Stimulated activated naive CD8-positive, alpha-beta T cell treated with anti-CD3 and anti-CD28 coated beads, Interleukin-15, Interleukin-2, amounts not matched to agents 100 ng/mL and 50 ng/mL, for 24 hours (primary cell): ENCODE results near the gene KRTAP5-3.

Experiments used
- H3K27ac Mint-ChIP-seq: one replicate; pipeline ENCODE4 v1.8.0; 2021; ENCODE audit warnings: mild to moderate bottlenecking, mixed read lengths
- H3K27me3 Mint-ChIP-seq: one replicate; pipeline ENCODE4 v1.8.0; 2021; ENCODE audit warnings: mixed read lengths
- H3K36me3 Mint-ChIP-seq: one replicate; pipeline ENCODE4 v1.8.0; 2021; ENCODE audit warnings: low read depth, mixed read lengths
- H3K4me1 Mint-ChIP-seq: one replicate; pipeline ENCODE4 v1.8.0; 2021; ENCODE audit warnings: low read depth, mixed read lengths
- H3K4me3 Mint-ChIP-seq: one replicate; pipeline ENCODE4 v1.8.0; 2021; ENCODE audit warnings: mild to moderate bottlenecking, mixed read lengths
- H3K9me3 Mint-ChIP-seq: one replicate; pipeline ENCODE4 v1.8.0; 2021; ENCODE audit warnings: mixed read lengths

The KRTAP5-3 gene

DNA sequence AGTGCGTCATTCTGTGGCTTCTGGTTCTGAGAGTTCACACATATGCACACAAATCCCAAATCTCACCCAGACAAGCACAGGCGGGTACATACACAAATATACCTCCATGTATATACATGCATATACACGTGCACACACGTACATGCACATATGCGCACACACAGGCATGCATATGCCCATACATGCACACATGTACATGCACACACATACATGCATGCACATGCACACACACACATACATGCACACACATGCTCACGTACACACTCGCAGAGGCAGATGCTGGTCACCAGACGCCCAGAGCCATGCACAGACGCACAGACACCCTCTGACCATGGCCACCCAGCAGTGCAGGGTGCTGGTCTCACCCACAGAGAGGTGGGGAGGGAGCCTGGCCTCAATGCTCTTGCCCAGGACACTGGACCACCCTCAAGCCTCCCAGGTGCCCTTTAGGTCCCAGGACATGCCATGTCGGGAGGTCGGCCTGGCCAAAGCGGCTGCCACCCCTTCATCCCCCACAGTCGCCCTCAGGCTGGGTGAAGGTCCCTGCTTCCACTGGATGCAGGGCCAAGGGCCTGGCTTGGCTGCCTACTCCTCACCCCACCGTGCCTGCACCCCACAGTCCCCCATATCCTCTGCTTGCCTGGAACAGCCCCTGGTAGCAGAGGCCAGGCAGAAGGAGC lies 45.7 kb downstream of the KRTAP5-3 start:
- no peaks in the 10 kb centered on the region for H3K9me3 Mint-ChIP-seq
- no peak overlapping the region for H3K27ac Mint-ChIP-seq
- H3K4me1 Mint-ChIP-seq, result no peaks in the 10 kb centered on the region
- no peak overlapping the region for H3K4me3 Mint-ChIP-seq
- no peaks in the 10 kb centered on the region for H3K27me3 Mint-ChIP-seq
- no peaks in the 10 kb centered on the region for H3K36me3 Mint-ChIP-seq

DNA sequence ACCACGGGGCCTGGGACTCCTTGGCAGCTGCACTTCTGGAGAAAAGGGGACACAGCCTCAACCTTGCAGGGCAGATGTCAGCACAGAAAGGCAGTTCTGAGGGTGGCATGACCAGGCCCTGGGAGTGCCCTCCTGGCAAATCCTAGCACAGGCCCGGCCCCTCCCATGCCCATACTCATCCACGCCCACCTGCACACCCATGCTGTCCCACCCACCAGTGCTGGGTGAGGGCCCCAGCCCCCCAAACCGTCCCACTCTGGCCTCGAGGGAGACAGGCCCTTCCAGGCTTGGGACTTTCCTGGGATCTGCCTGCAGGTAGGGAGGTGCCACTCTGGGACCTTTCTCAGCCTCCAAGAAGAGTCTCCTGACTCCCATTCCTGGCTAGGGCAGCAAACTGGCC lies 46.3 kb downstream of the KRTAP5-3 start:
- no peak overlapping the region for H3K27ac Mint-ChIP-seq
- H3K36me3 Mint-ChIP-seq, result no peaks in the 10 kb centered on the region
- no peak overlapping the region for H3K4me3 Mint-ChIP-seq
- no peaks in the 10 kb centered on the region for H3K27me3 Mint-ChIP-seq
- no peaks in the 10 kb centered on the region for H3K4me1 Mint-ChIP-seq
- H3K9me3 Mint-ChIP-seq, result no peaks in the 10 kb centered on the region

DNA sequence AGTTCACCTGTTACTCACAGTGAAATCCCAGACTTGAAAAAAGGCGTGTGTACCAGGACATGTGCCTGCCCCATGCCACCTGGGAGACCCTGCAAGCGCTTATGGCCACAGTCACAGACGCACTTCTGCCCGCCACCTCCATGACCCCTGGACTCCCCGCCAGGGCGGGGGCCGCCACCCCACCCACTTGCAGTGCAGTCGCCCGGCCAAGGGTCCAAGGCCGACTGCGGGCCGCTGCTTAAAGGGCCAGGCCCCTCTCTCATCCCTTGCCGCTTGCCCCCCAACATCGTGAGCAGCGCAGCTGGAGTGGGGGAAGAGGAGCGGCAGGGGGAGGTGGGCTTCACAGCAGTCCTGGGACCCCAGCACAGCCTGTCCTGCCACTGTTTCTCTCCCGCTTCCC lies 47.0 kb downstream of the KRTAP5-3 start:
- Mint-ChIP-seq H3K27me3 (no peaks in the 10 kb centered on the region), H3K36me3 (no peaks in the 10 kb centered on the region), H3K27ac (no peak overlapping the region), H3K4me3 (no peak overlapping the region), H3K4me1 (no peaks in the 10 kb centered on the region), H3K9me3 (no peaks in the 10 kb centered on the region)

DNA sequence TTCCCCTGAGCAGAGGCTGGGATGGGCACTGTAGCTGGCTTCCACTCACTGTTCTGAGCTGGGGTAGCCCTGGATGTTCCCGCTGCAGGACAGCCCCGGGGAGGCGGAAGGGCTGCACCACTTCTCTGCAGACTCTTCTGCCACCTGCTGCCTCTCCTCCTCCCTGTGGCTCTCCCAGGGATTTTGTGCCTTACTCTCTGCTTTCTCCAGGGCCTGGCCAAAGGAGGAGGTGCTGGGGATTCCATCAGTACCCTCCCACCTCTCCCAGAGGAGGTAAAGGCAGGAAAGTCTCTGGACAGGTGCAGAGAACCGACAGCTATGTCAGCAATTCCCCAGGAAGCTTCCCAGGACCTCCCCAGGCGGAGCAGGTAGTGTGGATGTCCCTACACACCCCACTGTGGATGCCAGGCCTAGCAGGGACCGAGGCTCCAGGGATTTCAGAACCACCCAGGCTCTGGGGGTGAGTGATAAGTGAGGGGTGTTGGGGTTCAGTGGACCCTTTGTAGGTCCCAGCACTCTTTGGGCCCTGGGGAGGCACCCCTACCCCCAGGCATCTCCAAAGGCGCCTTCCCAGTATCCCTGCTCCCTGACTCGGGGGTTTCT lies 47.5 kb downstream of the KRTAP5-3 start:
- H3K4me1 Mint-ChIP-seq, result no peaks in the 10 kb centered on the region
- H3K27me3 Mint-ChIP-seq, result no peaks in the 10 kb centered on the region
- H3K9me3 Mint-ChIP-seq, result no peaks in the 10 kb centered on the region
- no peaks in the 10 kb centered on the region for H3K36me3 Mint-ChIP-seq
- H3K4me3 Mint-ChIP-seq, result no peak overlapping the region
- H3K27ac Mint-ChIP-seq, result no peak overlapping the region

DNA sequence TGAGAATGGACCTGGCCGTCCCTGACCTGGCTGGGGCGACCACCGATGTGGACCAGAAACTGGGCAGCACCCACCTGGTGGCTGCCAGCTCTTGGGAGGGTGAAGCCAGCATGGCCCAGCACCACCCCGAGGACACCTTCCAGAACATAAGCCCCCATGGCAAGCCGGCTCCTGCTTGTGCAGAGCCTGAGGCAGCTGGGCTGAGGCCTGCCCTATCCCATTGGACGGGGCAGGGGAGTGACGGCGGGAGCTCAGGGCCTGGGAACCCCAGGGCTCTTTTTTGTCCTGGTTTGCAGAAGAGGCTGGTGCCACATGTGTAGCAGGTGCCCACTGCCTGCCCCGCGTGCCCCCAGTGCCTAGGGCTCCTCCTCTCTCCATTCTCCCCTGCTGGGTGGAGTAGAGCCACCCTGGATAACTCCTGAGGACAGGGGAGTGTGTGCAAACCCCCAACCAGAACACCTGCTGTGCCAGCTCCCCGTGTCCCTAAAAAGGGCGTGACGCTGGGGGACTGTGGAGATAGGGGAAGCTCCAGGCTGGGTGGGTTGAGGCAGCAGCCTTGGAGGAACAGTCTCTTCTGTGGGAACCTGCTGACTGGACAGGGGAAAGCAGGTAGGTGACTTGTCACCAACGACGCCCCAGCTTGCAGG lies 48.1 kb downstream of the KRTAP5-3 start:
- H3K4me3 Mint-ChIP-seq, result no peak overlapping the region
- no peaks in the 10 kb centered on the region for H3K9me3 Mint-ChIP-seq
- no peaks in the 10 kb centered on the region for H3K4me1 Mint-ChIP-seq
- H3K27ac Mint-ChIP-seq, result no peak overlapping the region
- no peaks in the 10 kb centered on the region for H3K27me3 Mint-ChIP-seq
- no peaks in the 10 kb centered on the region for H3K36me3 Mint-ChIP-seq

DNA sequence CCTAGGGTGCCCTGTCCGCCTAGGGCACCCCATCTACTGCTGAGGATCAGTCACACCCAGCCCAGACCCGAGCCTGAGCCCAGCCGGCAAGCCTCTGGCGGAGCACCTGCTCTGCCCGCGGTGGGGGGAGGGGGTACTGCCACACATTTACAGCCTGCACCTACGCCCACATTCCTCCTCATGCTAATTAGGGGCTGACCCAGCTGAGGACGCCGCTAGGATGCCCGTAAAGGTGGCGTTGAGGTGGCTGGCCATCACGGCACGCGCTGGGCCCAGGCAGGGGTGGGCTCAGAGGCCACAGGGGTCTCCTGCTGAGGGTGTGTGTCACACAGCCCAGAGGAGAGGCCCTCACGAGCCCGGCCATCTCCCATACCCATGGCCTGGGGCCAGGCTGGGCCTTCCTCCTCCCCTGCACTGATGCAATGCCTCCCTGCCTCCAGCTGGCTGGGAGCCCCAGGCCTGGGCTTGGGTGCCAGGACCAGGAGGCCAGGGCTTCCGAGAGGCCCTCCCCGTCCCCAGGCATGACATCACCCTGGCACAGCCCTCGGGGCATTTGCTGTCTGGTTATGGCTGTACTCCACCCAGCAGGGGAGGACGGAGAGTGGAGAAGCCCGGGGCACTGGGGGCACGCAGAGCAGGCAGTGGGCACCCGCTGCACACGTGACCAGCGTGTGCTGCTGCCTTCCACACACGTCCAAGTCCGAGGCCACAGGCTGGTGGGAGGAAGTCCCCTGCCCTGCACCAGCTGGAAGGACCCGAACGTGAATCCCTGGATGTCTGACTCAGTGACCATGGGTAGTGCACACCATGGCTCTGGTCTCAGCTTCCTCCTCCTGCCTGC lies 48.9 kb downstream of the KRTAP5-3 start:
- Mint-ChIP-seq H3K9me3 (no peaks in the 10 kb centered on the region), H3K4me1 (no peaks in the 10 kb centered on the region), H3K4me3 (no peak overlapping the region), H3K27me3 (no peaks in the 10 kb centered on the region), H3K36me3 (no peaks in the 10 kb centered on the region), H3K27ac (no peak overlapping the region)

DNA sequence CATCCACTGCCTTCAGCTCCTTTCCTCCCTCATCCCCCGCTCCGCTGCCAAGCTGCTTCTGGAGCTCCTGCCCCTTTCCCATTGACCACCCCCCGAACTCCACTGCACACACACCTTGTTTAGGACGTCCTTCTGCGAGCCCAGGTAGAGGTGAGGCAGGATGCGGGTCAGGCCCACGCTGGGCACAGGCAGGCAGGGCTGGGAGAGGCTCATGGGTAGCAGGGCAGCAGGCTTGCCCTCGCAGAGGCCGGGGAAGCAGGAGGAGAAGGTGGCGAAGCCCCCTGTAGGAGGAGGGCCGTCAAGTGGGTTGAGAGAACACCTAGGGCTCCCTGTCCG lies 49.5 kb downstream of the KRTAP5-3 start:
- Mint-ChIP-seq H3K4me1 (no peaks in the 10 kb centered on the region), H3K36me3 (no peaks in the 10 kb centered on the region), H3K27ac (no peak overlapping the region), H3K9me3 (no peaks in the 10 kb centered on the region), H3K27me3 (no peaks in the 10 kb centered on the region), H3K4me3 (no peak overlapping the region)

DNA sequence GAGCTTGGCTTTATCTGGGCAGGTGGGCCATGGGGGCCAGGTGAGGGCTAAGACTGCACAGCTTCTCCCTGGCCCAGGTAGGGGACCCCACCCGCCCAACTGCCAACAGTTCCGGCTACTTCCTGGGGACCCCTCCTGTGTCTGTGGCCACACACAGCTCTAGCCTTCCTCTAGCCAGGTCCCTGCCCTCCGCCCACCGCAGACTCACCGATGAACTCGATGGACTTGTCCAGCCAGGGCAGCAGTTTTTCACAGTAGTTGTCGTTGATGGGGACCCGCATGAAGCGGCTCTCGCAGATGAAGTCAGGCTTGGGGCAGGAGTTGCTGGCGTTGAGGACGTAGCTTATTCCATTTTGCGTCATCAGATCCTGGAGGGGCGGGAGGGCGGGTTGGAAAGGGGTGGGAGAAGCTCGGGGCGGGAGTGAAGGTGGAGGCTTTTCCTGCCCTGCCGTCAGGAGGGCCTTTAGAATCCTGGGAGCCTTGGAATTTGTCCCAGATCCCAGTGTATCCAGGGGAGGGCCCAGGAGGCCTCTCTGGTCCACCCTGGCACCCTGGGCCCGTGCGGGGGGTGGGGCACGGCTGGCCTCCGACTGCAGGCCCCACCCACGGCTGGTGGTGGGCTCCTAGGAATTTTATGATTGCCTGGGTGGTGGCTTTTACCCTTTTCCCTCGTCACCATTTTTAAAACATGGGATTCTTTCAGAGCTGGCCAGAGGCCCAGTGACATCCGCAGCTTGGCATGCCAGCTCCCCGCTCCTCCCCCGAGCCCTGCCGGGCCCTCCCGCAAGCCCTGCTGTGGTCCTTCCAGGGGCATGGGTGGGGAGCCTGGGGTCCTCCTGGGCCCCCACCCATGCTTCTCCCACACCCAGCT lies 50.1 kb downstream of the KRTAP5-3 start:
- Mint-ChIP-seq H3K4me3 (no peak overlapping the region), H3K9me3 (no peaks in the 10 kb centered on the region), H3K4me1 (no peaks in the 10 kb centered on the region), H3K27ac (no peak overlapping the region), H3K36me3 (no peaks in the 10 kb centered on the region), H3K27me3 (no peaks in the 10 kb centered on the region)
